NCI-H1694 (cell line): ENCODE results near the gene LAS1L.
"Not testable (repeated sequence)": the region's sequence is repeated elsewhere in the genome, so short reads cannot be mapped to it uniquely, and the experiment has no call there.

Experiments
- DNase-seq: peaks from one replicate; lab custom pipeline; 2025; lab: John Stamatoyannopoulos, UW

LAS1L gene

DNA sequence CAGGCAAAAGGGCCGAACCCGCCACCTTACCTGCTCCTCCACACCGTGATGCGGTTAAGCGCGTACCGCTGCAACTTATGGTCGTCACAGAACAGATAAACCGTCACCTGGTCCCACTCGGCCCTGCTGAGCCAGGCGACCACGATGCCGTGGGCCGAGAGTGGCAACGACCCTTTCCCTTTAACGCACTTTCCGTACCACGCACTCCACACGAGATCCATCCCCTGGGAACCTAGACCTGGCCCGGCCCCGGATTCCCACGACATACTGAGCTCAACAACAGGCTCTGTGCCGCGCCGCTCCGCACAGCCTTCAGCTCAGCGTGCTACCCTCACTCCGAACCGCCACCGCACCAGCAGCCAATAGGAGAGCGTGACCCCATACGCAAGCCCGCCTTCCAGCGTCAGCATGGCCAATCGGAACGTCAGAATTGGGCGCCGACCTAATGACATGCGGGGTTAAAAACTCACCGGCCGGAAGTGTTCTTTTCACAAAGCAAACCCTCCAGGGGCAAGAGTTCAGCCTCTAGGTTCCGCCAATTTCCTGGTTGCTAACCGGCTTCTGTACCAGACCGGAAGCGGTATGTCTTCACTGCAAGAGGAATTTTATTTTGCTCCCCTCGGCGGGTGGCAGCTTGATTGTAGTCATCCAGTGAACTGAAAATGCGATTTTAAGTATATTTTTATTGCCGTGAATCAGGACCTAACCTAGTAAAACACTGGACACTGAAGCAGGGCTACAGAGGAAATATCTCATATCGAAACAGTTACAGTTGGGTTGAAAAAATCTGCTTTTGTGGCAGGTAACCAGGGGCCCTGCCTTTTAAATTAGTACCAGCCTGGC lies at the start of gene LAS1L:
Gene LAS1L (minus strand): TSS at position 338 of the 843 bp plus-strand sequence. CDS start 72 bp downstream, at position 266.
- peak; percentile 95 for DNase-seq

DNA sequence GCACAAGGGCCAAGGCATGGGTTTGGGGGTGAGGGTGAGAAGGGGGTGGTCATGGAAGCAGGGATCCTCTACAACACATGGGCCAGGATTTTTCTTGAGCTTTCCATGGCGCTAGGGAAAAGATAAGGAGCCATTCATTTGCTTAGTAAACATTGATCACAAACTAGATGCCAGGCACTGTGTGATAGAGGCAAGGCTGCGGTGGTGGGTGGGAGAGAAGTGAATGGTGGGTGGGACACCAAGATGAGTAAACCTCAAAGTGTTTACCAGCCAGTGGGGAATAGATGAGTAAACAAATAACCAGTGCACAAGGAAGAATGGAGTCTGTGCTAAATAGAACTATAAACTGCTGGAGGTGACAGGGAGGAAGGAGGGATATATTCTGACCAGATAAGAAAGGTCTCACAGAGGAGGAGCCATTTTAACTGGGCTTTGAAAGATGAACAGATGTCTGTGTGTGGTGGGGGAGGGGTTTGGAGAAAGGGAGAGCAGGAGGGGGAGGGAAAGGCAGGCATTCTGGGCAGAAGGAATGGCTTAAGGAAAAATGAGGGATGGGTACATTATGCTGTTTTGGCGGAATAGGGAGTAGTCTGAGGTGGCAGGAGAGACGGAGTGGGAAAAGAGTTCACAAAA lies 48.0 kb upstream of the LAS1L start:
- DNase-seq = no peak

DNA sequence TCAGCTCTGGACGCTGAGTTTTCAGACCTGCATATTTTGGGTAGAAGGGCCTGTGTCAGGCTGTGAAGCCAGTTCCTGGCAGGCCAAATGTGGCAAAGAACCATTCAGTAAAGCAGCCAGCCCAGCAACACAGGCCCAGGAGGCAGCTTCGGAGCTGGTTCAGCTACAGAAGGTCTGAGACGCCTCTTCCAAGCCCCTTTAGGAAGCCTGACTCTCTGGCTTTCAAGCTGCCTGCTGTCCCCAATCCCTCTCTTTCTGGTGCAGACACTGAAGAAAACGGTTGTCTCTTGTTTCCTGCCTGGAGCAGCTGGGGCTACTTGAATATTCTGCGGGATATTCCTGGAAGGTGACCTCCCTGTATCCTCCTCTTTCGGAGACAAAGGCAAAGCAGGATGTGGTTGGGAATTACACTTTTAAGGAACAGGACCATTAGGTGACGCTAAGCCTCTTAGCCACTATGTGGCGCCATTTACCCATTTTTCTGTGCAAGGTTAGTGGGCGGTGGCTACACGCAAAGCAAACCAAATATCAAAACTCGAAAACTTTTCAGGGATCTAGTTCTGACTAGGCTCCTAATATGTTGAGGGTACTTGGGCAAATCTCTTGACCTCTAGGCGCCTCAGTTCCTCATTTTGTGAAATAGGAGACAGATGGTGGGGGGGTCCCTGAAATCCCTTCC lies 47.2 kb upstream of the LAS1L start:
- peak; percentile 39 for DNase-seq

DNA sequence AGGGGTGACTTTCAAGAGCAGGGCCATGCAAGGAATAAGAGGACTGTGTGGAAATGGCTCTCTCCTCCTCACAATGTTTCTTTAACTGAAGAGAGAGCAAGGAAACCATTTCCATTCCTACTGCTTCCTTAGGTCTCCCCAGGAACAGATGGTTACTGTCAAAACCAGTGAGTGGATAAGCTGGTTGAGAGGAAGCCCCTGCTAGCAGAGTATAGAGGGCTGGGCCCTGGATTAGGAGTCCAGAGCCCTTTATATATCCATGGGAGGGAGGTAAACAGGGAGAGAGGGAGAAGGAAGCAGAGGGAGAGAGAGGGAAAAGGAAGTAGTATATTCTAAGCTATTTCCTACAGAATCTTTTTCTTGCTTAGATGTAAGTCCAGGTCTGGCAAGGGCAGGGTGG lies 43.8 kb upstream of the LAS1L start:
- DNase-seq = no peak

DNA sequence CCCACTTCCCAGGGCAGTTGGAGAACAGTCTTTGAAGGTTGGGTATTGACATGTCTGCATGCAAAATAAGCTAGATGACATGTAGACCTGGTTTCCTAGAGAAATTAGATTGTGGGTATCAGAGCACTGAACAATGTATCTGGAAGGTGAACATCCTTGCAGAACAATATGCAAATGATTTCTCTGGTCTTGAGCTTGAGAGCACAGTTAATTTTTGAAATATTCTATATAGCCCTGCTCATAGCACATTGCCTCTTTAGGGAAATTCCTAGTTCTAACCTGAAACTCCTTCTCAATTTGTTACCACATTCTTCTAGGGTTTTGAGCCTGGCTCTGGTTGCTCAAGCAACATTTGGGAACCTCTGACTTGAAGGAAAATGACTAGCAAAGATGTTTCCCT lies 41.6 kb upstream of the LAS1L start:
- DNase-seq = no peak

DNA sequence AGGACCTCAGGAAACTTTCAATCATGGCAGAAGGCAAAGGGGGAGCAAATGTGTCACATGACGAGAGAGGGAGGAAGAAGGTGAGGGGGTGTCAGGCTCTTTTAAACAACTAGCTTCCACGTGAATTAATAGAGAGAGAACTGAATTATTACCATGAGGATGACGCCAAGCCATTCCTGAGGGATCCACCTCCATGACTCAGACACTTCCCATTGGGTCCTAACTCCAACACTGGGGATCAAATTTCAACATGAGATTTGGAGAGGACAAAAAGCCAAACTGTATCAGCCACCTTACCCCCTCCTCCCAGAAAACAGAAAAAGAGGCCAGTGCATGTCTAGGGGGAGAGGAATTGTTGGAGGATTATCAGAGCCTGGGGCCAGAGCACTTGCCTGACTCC lies 40.4 kb upstream of the LAS1L start:
- DNase-seq = no peak

DNA sequence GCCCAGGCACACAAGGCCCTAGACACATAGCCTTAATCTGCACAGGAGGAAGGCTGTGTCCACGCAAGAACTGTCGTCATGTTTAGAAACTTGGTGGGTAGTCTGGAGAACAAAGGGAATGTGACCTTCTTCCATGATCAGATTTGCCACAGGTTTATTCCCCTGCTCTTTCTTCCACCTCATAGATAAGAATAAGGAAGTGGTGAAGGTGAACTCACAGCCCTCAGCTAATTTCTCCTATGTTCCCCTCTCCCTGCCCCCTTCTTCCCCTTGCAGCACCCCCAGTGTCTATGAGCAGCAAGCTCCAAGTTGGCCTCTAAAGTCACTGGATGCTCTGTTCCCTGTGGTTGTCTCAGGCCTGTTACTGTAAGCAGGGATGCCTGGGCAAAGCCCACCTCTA lies 39.8 kb upstream of the LAS1L start:
- DNase-seq = no peak

DNA sequence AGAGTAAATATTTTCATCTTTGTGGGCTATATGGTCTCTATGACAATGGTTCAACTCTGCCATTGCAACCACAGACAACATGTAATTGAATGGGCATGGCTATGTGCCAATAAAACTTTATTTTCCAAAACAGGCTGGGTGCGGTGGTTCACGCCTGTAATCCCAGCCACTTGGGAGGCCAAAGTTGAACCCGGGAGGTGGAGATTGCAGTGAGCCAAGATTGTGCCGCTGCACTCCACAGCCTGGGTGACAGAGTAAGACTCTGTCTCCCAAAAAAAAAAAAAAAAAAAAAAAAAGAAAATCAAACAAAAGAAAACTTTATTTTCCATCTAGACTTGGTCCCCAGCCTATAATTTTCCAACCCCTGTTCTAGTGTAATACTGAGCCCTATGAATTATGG lies 38.4 kb upstream of the LAS1L start:
- no peak for DNase-seq

DNA sequence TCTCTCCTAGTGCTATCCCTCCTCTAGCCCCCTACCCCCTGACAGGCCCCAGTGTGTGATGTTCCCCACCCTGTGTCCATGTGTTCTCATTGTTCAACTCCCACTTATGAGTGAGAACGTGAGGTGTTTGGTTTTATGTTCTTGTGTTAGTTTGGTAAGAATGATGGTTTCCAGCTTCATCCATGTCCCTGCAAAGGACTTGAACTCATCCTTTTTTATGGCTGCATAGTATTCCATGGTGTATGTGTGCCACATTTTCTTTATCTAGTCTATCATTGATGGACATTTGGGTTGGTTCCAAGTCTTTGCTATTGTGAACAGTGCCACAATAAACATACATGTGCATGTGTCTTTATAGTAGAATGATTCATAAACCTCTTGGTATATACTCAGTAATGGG lies 28.3 kb upstream of the LAS1L start:
- DNase-seq = not testable (repeated sequence)

DNA sequence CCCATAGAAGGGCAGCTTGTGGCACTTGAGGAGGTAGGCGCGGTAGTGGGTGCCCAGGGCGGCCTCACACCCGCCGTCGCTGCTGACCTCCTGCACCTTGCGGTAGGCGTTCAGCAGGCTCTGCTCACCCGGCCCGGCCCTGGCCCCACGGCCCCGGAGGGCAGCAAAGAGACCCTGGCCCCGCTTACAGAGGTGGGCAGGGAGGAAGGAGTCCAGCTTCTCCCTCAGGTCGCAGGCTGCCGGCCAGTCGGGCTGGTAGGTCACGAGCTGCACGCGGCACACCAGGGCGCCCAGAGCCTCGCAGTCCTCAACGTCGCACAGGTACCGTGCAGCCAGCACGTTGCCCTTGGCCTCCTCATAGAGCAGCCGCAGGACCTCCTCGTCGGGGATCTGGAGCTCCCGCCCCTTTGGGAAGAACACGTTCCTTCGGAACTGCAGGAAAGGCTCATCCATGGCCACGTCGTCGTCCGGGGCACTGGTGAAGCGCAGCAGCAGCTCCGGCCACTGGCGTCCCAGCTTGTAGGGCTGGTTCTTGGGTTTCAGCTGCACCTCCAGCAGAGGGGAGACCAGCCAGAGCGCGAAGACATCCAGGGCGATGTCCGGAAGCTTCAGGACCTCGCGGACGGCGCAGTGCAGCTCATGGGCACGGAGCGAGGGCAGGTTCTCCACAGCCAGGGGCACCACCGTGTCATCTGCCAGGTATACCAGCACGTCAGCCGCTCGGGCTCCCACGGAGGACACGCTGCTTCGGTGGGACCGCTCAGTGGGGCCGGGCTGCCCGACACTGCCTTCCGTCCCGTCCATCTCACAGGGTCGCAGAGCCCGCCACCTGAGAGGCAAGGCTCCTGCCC lies 17.1 kb upstream of the LAS1L start:
- no peak for DNase-seq

DNA sequence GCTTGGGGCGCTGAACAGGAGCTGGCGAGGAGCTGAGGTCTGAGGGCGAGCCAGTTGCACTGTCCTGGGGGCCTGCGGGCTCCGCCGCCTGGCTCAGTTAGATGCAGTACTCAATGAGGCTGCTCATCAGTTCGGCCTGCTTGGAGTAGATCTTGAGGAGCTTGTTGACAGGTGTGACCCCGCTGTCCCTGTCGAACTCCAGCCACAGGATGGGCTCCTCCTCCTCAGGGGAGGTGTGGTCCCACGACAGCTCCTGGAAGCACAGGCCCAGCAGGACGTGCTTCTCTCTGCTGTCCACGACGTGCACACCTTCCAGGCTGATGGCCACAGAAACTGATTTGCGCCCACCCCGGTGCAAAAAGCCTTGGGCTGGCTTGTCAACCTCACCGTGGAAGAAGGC lies 16.5 kb upstream of the LAS1L start:
- no peak for DNase-seq

DNA sequence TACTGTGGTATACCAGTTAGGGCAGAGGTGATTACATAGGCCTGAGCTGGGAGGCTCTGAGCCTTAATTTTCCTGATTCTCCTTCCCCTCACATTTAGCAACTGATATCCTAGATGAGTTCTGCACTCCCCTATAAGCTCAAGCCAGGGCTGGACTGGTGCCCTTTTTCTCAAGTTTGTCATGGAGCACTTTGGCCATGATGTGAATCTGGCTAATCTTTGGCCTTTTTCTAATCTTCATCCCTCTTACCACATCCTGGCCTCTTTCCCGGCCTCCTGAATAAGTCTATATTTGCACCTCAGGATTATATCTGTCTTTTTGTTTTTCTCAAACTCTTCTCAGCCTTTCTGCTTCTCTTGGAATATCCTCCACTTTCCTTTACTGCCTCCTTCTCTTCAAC lies 10.9 kb upstream of the LAS1L start:
- no peak for DNase-seq

DNA sequence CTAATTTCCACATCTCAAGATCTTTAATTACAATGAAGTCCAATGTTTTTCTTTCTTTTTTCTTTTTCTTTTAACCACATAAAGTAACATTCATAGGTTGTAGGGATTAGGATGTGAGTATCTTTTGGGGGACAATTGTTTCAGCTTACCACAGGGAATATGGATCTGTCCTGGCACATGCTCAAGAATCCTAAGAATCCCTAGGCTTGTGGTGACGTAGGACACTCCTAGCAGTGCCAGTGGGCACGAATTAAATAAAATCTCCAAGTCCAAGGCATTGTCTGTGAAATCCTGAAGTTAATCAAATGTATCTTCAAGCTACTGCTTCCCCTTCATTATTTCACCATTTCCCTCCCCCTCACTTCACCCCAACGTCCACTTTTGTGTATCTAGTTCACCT lies 2.6 kb upstream of the LAS1L start:
- no peak for DNase-seq

DNA sequence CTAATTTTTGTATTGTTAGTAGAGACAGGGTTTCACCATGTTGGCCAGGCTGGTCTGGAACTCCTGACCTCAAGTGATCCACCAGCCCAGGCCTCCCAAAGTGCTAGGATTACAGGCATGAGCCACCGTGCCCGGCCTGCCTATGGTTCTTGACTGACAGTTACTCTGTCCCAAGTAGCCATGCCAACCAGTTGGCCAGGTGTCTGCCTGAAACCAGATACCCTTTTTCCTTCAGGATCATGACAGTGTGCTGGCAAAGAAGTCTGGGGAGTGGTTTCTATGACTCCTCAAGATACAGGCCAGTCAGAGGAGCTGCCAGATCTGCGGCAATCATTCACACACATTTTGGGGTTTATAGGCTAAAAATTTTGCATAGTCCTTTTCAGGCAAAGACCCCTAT lies 1.7 kb upstream of the LAS1L start:
- DNase-seq = no peak

DNA sequence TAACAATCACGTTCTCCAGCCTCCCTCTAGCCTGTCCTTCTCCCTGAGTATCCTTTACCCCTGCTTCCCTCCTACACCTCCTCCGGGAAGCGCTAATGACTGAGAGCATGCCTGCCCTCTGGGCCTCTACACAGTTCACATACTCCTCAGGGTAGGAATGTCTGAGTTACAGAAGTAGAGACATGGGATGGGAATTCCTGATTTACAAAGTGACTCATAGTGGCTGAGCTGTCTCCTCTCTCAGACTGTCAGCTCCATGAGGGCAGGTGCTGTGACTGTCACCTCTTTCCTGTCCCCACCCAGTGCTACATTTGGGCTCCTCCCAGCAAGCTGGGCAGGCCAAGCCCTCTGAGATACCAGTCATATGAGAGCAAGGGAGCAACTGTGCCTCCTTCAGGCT lies 2.6 kb downstream of the LAS1L start:
- no peak for DNase-seq

DNA sequence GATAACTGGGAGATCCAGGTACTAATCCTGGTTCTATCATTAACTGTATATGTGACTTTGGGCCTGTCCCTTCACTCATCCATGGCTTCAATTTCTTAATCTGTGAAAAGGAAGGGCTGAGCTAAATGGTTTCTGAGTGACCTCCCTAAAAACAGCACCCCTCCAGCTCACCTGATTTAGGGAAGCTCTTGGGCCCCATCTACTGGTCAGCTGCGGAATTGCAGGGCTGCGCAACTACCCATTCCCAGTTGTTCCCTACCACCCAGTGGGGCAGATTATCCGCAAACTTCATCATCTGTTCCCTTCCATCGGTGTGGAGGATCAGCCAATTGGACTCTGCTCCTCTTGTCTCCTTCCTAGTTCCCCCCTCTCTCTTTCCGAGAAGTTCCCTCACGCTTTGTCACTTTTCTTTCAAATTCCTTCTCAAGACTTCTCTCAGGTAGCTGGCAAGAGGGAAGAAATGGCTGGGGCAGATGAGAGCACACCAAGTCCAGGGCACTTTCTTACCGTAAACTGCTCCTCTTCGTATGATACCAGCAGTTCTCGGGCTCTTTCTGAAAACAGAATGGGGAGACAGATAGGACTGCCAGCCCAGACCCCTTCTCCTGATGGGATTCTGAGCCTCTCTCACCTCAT lies 5.8 kb downstream of the LAS1L start:
- peak; percentile 3 for DNase-seq

DNA sequence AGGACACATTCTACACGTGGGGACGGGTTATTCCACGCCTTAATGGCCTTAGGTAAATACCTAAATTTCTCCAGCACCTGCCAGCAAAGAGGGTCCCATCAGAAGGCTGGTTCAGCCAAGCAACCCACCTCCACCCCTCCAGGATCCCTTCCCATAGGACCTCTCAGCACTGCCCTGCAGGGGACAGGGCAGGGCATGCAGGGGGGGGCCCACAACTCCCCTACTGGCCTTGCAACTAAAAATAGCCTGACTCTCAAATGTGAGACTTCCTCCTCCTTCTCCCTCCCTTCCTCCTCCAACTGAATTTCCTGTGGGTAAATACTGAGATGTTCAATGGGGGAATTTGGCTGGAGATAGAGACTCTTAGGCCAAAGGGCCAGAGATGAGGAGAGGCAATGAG lies 6.3 kb downstream of the LAS1L start:
- no peak for DNase-seq

DNA sequence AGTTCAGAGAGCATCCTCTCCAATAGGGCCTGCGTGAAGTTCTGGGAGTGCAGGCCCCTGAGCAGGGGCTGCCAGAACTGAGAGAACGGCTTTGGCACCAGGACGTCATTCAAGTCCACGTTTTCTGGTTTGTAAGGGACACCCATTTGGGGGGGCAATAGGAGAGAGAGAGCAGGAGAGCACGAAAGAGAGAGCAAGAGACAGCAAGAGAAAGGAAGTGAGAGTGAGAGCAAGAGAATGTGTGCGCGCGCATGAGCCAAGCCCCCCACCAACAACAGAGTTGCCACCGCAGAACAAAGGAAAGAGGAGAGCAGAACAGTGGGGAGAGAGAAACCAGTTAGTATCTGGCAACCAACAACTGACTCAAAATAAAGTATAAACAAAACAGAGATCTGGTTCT lies 10.4 kb downstream of the LAS1L start:
- DNase-seq = no peak

DNA sequence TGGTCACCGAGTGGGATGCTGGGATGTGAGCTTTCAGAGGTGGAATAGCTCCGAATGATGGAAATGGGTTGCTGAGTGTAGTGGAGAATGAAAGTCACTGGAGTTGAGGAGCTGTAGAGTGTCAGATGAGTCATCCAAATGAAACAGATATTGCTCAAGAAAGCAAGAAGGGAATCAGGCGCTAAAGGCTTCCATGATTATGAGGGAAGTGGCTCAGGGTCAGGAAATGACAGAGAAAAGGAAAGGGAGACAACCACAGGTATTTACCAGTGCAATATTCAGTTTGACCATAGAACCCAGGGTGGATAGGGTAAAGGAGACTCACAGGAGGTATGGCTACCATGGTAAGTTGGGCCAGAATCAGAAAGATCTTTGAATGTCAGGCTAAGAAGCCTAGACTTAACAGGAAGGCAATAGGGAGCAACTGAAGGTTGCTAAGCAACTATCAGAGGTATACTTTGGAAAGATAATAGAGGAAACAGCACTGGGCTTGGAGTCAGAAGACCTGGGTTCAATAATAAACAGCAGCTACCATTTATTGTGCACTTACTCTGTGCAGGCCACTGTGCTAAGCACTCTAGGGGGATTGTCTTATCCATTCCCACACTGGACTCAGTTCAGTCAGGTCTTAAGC lies 11.7 kb downstream of the LAS1L start:
- no peak for DNase-seq

DNA sequence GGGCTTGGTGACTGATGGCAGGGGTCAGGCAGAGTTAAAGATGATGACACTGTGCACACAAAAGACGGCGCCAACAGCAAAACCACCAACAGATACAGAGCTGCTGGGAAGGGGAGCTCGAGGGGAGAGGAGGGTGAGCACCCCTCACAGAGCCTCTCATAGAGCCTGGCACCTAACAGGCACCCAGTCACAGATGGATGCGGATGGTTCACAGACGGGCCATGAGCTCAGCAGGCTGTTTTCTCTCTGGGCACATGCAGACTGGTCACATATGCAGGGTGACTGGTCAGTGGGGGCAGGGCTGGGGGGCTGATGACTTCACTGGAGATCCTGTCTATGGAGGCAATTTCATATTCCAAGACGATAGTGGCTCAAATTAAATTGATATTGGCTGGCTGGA lies 15.1 kb downstream of the LAS1L start:
- not testable (repeated sequence) for DNase-seq

DNA sequence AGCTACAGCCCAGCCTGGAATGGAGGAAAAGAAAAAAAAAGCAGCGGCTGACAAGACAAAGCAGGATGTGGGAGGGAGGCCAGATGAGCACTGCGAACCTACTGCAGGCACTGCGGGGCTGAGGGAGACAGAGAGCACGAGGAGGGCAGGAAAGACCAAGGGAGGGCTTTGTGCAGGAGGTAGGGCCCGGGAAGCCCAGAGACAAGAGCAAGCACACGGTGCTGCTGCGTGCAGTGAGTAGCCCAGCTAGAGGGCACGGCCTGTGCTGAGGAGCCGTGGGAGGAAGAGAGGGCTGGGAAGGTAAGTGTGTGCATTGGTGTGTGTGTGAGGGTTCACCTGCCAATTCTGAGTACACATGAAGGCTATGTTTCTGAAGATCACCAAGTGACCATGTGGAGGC lies 15.6 kb downstream of the LAS1L start:
- not testable (repeated sequence) for DNase-seq
